Immature natural killer cell (primary cell): Measurements from ENCODE around the gene PCSK6. TPM values are rescaled to one million over a fixed set of nuclear protein-coding genes. Genes with fewer than 3 reads are reported as not detected.

Experiments
- DNase-seq, 3 donors: peaks; one replicate each; pipeline ENCODE4 v3.0.0; 2022; ENCODE audit warnings: mixed read lengths in 1 of 3
- H3K27ac Mint-ChIP-seq, 6 donors: one replicate each; pipeline ENCODE4 v1.8.0; 2020; ENCODE audit warnings: mixed read lengths in 6 of 6, mild to moderate bottlenecking in 5 of 6, inconsistent platforms in 4 of 6, moderate library complexity in 3 of 6
- H3K27me3 Mint-ChIP-seq, 3 donors: one replicate each; pipeline ENCODE4 v1.8.0; 2020 to 2021; ENCODE audit warnings: low read depth in 3 of 3, mild to moderate bottlenecking in 3 of 3, mixed read lengths in 3 of 3, moderate library complexity in 3 of 3, inconsistent platforms in 1 of 3
- H3K36me3 Mint-ChIP-seq, 3 donors: one replicate each; pipeline ENCODE4 v1.8.0; 2020; ENCODE audit warnings: mixed read lengths in 3 of 3, inconsistent platforms in 2 of 3, mild to moderate bottlenecking in 2 of 3
- H3K4me1 Mint-ChIP-seq, 2 donors: one replicate each; pipeline ENCODE4 v1.8.0; 2020; ENCODE audit warnings: inconsistent platforms in 2 of 2, mild to moderate bottlenecking in 2 of 2, mixed read lengths in 2 of 2, moderate library complexity in 1 of 2
- H3K4me3 Mint-ChIP-seq, 5 donors: one replicate each; pipeline ENCODE4 v1.8.0; 2020; ENCODE audit warnings: mild to moderate bottlenecking in 5 of 5, mixed read lengths in 5 of 5, inconsistent platforms in 3 of 5, moderate library complexity in 3 of 5
- H3K9me3 Mint-ChIP-seq, 6 donors: one replicate each; pipeline ENCODE4 v1.8.0; 2020; ENCODE audit warnings: mild to moderate bottlenecking in 6 of 6, mixed read lengths in 6 of 6, inconsistent platforms in 4 of 6, moderate library complexity in 3 of 6
- polyA plus RNA-seq, 3 donors: library from polyadenylated mRNA; unstranded; fragments of 300-500 nt; fragmentation: Illumina TruSeq; gene quantifications; one replicate each; pipeline ENCODE4 v1.2.3, GENCODE V29; 2021

PCSK6 gene
- polyA plus RNA-seq, 3 donors from 2014 or later = 1.7 to 3.0 TPM; not detected in 1

- DNase-seq = no peak
- Mint-ChIP-seq H3K27me3 (peaks cover 0 to 6% (median 3%) of the 10 kb centered on the region in 3 donors), H3K4me3 (no peak overlapping the region), H3K4me1 (peaks cover 3 to 33% of the 10 kb centered on the region in 2 donors), H3K27ac (no peak overlapping the region), H3K36me3 (no peaks in the 10 kb centered on the region), H3K9me3 (no peaks in the 10 kb centered on the region)
Observed at GRCh38 chr15:101371519-101371918, 118.0 kb downstream of the PCSK6 start.

- no peak overlapping the region for H3K27ac Mint-ChIP-seq
- H3K27me3 Mint-ChIP-seq = peaks cover 0 to 4% (median 2%) of the 10 kb centered on the region in 3 donors
- peaks cover 1 to 28% of the 10 kb centered on the region in 2 donors for H3K4me1 Mint-ChIP-seq
- no peak for DNase-seq
- no peaks in the 10 kb centered on the region for H3K36me3 Mint-ChIP-seq
- H3K9me3 Mint-ChIP-seq = no peaks in the 10 kb centered on the region
- no peak overlapping the region for H3K4me3 Mint-ChIP-seq
Observed at GRCh38 chr15:101371081-101371480, 118.4 kb downstream of the PCSK6 start.

DNA sequence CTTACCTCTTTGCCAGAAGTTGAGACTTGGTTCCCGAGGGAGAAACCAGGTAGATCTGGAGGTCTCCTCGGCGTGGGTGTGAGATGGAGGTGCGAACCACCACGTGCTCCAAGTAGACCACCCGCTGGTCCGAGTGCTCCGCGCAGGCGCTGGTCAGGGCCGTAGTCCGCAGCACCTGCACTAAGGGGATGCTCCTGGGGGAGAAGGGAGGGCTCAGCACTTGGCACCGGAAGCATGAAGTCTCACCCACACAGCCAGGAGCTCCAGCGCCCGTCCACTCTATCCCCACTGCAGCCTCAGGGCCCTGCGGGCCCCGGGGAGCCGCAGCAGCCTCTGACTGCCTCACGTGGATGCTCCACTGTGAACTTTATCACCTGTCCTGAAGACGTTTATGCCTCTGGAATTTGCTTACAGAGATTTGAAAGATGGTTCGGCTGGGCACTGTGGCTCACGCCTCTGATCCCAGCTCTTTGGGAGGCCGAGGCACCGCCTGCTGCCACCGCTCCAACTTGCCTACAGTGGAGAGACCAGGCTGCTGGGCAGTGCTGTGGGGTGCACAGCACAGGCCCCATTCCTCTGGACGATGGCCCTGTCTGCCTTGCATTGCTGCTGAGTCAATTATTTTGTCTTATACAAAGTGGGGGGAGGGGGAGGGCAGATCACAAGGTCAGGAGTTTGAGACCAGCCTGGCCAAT lies 119.0 kb downstream of the PCSK6 start:
- Mint-ChIP-seq H3K4me1 (peaks cover 1 to 26% of the 10 kb centered on the region in 2 donors), H3K4me3 (no peak overlapping the region), H3K27ac (no peak overlapping the region), H3K36me3 (no peaks in the 10 kb centered on the region), H3K27me3 (peaks cover 0 to 3% (median 2%) of the 10 kb centered on the region in 3 donors), H3K9me3 (no peaks in the 10 kb centered on the region)
- DNase-seq = no peak

DNA sequence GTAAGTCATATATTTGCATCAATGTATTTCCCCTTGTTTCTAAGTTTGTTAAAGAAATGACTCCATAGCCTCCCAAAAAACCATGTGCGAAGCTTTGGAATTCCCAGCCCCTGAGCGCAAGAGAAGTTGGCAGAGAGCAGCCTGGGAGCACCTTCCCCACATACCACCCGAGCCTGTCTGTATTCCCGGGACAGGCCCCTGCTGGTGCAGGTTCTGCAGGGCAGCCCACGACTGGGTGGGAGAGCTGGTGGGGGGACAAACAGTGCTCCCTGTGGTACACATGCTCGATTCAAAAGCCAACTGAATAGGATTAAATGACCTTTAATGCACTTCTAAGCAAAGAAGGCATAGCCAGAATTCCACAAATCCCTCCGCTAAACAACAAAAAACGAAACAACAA lies 119.8 kb downstream of the PCSK6 start:
- H3K27me3 Mint-ChIP-seq = peaks cover 0 to 3% (median 2%) of the 10 kb centered on the region in 3 donors
- H3K4me3 Mint-ChIP-seq = no peak overlapping the region
- no peak for DNase-seq
- H3K36me3 Mint-ChIP-seq = no peaks in the 10 kb centered on the region
- no peak overlapping the region for H3K27ac Mint-ChIP-seq
- peaks cover 1 to 18% of the 10 kb centered on the region in 2 donors for H3K4me1 Mint-ChIP-seq
- H3K9me3 Mint-ChIP-seq = peaks cover 0 to 2% (median 0%) of the 10 kb centered on the region in 6 donors

DNA sequence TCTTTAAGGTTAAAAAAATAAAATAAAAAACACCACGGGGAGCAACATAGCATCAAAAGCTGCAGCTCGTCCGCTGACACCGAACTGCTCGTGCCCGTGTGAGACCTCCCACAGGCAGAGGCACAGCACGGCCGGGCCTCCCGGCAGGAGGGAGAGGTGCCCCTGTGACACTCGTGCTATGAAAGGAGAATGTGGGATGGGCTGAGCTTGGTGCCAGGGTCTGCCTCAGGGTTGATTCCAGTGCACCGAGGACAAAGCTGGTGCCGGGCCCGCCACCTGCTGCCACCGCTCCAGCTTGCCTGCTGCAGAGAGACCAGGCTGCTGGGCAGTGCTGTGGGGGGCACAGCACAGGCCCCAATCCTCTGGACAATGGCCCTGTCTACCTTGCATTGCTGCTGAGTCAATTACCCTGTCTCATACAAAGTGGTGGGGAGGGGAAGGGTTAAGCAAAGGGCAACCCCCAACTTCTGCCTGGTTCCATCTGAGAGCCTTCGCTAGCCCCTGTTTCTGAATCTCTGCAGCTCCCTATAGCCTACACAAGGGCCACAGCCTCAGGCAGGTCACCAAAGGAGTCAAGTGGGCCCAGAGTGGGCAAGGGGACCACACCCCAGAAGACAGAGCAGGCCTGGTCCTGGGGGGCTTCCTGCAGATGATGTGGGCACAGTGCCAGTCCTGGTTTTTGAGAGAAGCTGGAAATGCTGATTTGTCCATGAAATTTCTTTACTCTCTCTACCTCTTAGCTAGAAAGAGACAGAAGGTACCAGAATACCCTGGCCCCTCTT lies 120.5 kb downstream of the PCSK6 start:
- Mint-ChIP-seq H3K27ac (no peak overlapping the region), H3K9me3 (peaks cover 0 to 4% (median 0%) of the 10 kb centered on the region in 6 donors), H3K36me3 (peaks cover 0 to 1% (median 0%) of the 10 kb centered on the region in 3 donors), H3K4me3 (no peak overlapping the region), H3K27me3 (peaks cover 2 to 4% (median 3%) of the 10 kb centered on the region in 3 donors), H3K4me1 (peaks cover 1 to 12% of the 10 kb centered on the region in 2 donors)
- DNase-seq = no peak

DNA sequence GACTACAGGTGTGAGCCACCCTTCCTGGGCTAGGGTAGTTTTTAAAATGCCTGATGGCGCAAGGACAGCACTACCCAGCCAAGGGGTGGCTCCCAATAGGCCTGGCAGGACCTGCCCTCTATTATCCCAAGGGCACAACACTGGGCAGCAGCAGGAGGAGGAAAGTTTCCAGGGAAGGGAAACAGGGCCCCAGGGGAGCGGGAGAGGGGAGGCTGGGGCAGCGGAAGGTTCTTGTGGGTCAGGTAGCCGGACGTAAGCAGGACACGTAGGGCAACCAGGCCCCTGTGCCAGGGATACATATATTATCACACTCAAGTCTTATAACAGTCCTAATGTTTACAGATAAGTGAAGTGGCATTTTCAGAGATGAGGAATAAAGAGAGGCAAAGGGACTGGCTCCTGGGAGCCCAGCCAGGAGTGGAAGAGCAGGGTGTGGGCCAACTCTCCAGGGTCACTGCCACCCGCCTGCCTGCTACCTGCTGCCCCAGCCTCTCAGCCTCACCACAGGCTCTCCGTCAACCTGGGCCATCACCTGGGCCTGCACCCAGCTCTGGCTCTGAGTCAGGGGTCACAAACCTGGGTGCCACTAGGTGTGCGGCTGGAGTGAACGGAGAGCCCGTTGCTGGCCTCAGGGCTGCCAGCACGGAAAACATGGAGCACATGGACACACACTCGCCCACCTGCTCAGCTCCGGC lies 121.3 kb downstream of the PCSK6 start:
- Mint-ChIP-seq H3K4me1 (peaks cover 0 to 4% of the 10 kb centered on the region in 2 donors), H3K4me3 (no peak overlapping the region), H3K27ac (no peak overlapping the region), H3K27me3 (peaks cover 2 to 4% (median 3%) of the 10 kb centered on the region in 3 donors), H3K36me3 (peaks cover 0 to 3% (median 0%) of the 10 kb centered on the region in 3 donors), H3K9me3 (peaks cover 0 to 4% (median 0%) of the 10 kb centered on the region in 6 donors)
- no peak for DNase-seq

GRCh38 chr15:101366853-101367252 lies 122.7 kb downstream of the PCSK6 start:
- Mint-ChIP-seq H3K27ac (no peak overlapping the region), H3K4me1 (no peaks in the 10 kb centered on the region), H3K27me3 (peaks cover 0 to 9% (median 4%) of the 10 kb centered on the region in 3 donors), H3K36me3 (peaks cover 0 to 3% (median 0%) of the 10 kb centered on the region in 3 donors), H3K9me3 (peaks cover 0 to 4% (median 0%) of the 10 kb centered on the region in 6 donors), H3K4me3 (no peak overlapping the region)
- no peak for DNase-seq

- Mint-ChIP-seq H3K4me3 (no peak overlapping the region), H3K36me3 (peaks cover 0 to 3% (median 0%) of the 10 kb centered on the region in 3 donors), H3K27me3 (peaks cover 0 to 10% (median 4%) of the 10 kb centered on the region in 3 donors), H3K9me3 (peaks cover 0 to 4% (median 0%) of the 10 kb centered on the region in 6 donors), H3K4me1 (peaks cover 0 to 7% of the 10 kb centered on the region in 2 donors), H3K27ac (no peak overlapping the region)
- DNase-seq = no peak
Observed at GRCh38 chr15:101362986-101363566, 126.4 kb downstream of the PCSK6 start.

DNA sequence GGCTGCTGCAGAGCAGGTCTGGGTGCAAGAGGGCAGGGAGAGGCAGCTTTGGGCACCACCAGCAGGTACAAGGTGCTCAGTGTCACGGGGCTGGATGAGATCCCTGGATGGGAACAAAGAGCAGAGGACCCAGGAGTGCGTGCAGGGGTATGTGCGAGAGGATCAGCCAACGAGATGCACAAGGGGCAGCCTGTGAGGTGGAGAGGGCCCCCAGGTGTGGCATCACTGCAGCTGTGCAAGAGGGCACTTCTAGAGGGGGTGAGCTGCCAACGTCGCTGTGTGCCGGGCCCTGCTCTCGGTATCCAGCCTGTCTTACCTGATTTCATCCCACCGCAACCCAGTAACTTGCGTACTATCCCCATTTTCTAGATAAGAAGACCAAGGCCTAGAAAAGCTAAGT lies 127.1 kb downstream of the PCSK6 start:
- no peak for DNase-seq
- H3K27ac Mint-ChIP-seq = no peak overlapping the region
- peaks cover 0 to 3% (median 0%) of the 10 kb centered on the region in 3 donors for H3K36me3 Mint-ChIP-seq
- no peak overlapping the region for H3K4me3 Mint-ChIP-seq
- H3K4me1 Mint-ChIP-seq = peaks cover 0 to 7% of the 10 kb centered on the region in 2 donors
- peaks cover 0 to 10% (median 4%) of the 10 kb centered on the region in 3 donors for H3K27me3 Mint-ChIP-seq
- H3K9me3 Mint-ChIP-seq = peaks cover 0 to 4% (median 0%) of the 10 kb centered on the region in 6 donors

- Mint-ChIP-seq H3K27ac (peak overlapping the region in 1 of 6 donors; percentile 39), H3K36me3 (peaks cover 0 to 3% (median 0%) of the 10 kb centered on the region in 3 donors), H3K4me3 (no peak overlapping the region), H3K27me3 (peaks cover 0 to 10% (median 4%) of the 10 kb centered on the region in 3 donors), H3K9me3 (peaks cover 0 to 4% (median 0%) of the 10 kb centered on the region in 6 donors), H3K4me1 (peaks cover 0 to 7% of the 10 kb centered on the region in 2 donors)
- DNase-seq = no peak
Observed at GRCh38 chr15:101361418-101361817, 128.1 kb downstream of the PCSK6 start.

DNA sequence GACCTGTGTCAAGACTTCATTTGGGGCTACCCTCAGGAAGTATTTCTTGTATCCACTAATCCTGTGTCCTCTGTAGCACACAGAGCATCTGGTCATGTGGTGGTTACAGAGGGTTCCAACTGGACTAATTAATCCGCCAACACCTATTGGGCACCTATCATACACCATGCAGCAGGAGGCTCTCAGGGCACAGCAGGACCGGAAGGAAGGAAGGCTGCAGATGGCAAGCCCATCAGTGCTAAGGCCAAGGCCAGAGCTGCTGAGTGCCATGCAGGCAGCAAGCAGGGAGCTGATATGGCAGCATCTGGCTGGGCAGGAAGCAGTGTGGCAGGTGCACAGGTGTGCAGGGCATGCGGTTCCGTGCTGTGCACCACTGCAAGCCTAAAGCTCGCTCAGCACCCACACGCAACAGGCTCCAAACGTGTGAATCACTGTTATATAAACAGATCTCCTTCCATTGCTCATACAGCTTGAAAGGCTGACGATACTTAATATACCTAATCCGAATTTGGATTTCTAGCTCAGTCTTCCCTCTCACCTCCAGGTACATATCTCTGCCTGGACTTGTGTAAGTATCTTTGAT lies 130.1 kb downstream of the PCSK6 start:
- peaks cover 0 to under 1% (median 0%) of the 10 kb centered on the region in 6 donors for H3K9me3 Mint-ChIP-seq
- H3K36me3 Mint-ChIP-seq = peaks cover 0 to 3% (median 0%) of the 10 kb centered on the region in 3 donors
- peaks cover 0 to 10% (median 2%) of the 10 kb centered on the region in 3 donors for H3K27me3 Mint-ChIP-seq
- DNase-seq = no peak
- H3K27ac Mint-ChIP-seq = no peak overlapping the region
- peaks cover 0 to 7% of the 10 kb centered on the region in 2 donors for H3K4me1 Mint-ChIP-seq
- no peak overlapping the region for H3K4me3 Mint-ChIP-seq

DNA sequence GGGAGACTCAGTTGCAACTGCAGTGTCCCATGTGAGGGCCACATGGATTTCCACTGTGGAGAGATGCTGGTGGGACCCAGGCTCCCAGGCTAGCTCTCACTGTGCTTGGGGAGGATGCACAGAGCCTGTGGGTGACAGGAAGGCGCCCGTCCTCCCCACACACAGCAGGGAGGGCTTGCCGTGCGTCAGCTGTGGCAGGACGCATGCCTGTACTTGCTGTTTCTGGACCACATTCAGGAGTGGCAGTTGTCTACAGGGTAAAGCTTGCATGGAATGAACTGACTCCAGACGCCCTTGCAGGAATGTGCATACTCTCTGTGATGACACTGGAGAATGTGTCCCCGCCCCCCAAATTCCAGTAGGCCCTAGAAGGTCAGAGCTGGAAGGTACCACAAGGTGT lies 130.6 kb downstream of the PCSK6 start:
- Mint-ChIP-seq H3K9me3 (no peaks in the 10 kb centered on the region), H3K4me3 (no peak overlapping the region), H3K27me3 (peaks cover 0 to 10% (median 0%) of the 10 kb centered on the region in 3 donors), H3K4me1 (peaks cover 0 to 7% of the 10 kb centered on the region in 2 donors), H3K27ac (no peak overlapping the region), H3K36me3 (peaks cover 0 to under 1% (median 0%) of the 10 kb centered on the region in 3 donors)
- no peak for DNase-seq

- no peak for DNase-seq
- Mint-ChIP-seq H3K4me1 (peaks cover 0 to 7% of the 10 kb centered on the region in 2 donors), H3K4me3 (no peak overlapping the region), H3K36me3 (no peaks in the 10 kb centered on the region), H3K27me3 (peaks cover 0 to 10% (median 3%) of the 10 kb centered on the region in 3 donors), H3K9me3 (no peaks in the 10 kb centered on the region), H3K27ac (no peak overlapping the region)
Observed at GRCh38 chr15:101357885-101358284, 131.6 kb downstream of the PCSK6 start.
